ENCODE data around the gene IFNAR1.
"Not testable (repeated sequence)": the region's sequence is repeated elsewhere in the genome, so short reads cannot be mapped to it uniquely, and the experiment has no call there.

DNA sequence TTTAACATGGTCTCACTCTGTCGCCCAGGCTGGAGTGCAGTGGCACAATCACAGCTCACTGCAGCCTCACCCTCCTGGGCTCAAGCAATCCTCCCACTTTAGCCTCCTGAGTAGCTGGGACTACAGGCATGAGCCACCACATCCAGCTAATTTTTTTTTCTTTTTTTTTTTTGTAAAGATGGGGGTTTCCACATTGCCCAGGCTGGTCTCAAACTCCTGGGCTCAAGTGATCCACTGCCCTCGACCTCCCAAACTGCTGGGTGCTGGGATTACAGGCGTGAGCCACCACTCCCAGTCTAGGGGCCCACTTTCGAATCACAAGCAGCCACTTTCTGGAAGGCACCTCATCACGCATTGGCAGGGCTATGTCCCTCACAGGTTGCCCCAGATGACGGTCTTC lies 56.6 kb downstream of the IFNAR1 start:
- TF ChIP-seq, protein P1, sequence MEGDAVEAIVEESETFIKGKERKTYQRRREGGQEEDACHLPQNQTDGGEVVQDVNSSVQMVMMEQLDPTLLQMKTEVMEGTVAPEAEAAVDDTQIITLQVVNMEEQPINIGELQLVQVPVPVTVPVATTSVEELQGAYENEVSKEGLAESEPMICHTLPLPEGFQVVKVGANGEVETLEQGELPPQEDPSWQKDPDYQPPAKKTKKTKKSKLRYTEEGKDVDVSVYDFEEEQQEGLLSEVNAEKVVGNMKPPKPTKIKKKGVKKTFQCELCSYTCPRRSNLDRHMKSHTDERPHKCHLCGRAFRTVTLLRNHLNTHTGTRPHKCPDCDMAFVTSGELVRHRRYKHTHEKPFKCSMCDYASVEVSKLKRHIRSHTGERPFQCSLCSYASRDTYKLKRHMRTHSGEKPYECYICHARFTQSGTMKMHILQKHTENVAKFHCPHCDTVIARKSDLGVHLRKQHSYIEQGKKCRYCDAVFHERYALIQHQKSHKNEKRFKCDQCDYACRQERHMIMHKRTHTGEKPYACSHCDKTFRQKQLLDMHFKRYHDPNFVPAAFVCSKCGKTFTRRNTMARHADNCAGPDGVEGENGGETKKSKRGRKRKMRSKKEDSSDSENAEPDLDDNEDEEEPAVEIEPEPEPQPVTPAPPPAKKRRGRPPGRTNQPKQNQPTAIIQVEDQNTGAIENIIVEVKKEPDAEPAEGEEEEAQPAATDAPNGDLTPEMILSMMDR (conservative IDR thresholded peaks at IDR 0.05 in 1 of 2, IDR thresholded peaks at IDR 0.05 in 1 of 2; ENCODE audit: low read depth in 1 of 2, low read length in 2 of 2) = not testable (repeated sequence)
- TF ChIP-seq EZH2 (IDR thresholded peaks at IDR 0.05; ENCODE audit: low read length, missing control alignments) = not testable (repeated sequence)

Measured in fibroblast of lung (primary cell).